Cardiac muscle cell (in vitro differentiated cells and primary cell): Measurements from ENCODE around the gene DDR2. TPM values are rescaled to one million over a fixed set of nuclear protein-coding genes. Genes with fewer than 3 reads are reported as not detected.

Experiments used
- DNase-seq, 2 donors: peaks; one replicate each; pipeline versions ENCODE4 v3.0.0 to v3.0.0-alpha.2; 2010 to 2017; ENCODE audit warnings: low read depth in 1 of 2, low spot score in 1 of 2
- H3K27ac ChIP-seq: fragments of 200-600 bp; sonication (generic); 2 replicates; pipeline ENCODE4 v1.5.1; 2016
- H3K27me3 ChIP-seq: fragments of 200-600 bp; sonication (generic); 2 replicates; pipeline ENCODE4 v1.6.0; 2016; ENCODE audit warnings: control low read depth
- H3K36me3 ChIP-seq: fragments of 200-600 bp; sonication (generic); 2 replicates; pipeline ENCODE4 v1.5.1; 2016; ENCODE audit warnings: control low read depth
- H3K4me1 ChIP-seq: fragments of 200-600 bp; sonication (generic); 2 replicates; pipeline ENCODE4 v1.8.1; 2017; ENCODE audit warnings: low read depth, mild to moderate bottlenecking, mixed run types
- H3K4me3 ChIP-seq: fragments of 200-600 bp; sonication (generic); 2 replicates; pipeline ENCODE4 v1.5.1; 2016; ENCODE audit warnings: mild to moderate bottlenecking
- H3K9me3 ChIP-seq: fragments of 200-600 bp; sonication (generic); 2 replicates; pipeline ENCODE4 v1.5.1; 2017; ENCODE audit warnings: low read depth, mild to moderate bottlenecking, control low read depth
- polyA plus RNA-seq: library from polyadenylated mRNA; unstranded; fragments of >200 nt; fragmentation: Nextera tagmentation; extraction: Ambion mirVana; gene quantifications from 2 replicates; pipeline ENCODE4 v1.2.1, GENCODE V29; 2016
- total RNA-seq: library from RNA; depleted of rRNA; stranded (reverse); fragments of >200 nt; gene quantifications from 2 replicates; pipeline ENCODE4 v1.2.3, GENCODE V29; 2016
- TF ChIP-seq, protein P1 (sequence below): IDR thresholded peaks from 2 replicates; pipeline ENCODE4 v1.5.1; 2012; ENCODE audit warnings: low read depth, mild to moderate bottlenecking, low read length

DDR2 gene
- total and polyA plus RNA-seq, 2 experiments from 2014 or later = 1.3 to 1.4 TPM

DNA sequence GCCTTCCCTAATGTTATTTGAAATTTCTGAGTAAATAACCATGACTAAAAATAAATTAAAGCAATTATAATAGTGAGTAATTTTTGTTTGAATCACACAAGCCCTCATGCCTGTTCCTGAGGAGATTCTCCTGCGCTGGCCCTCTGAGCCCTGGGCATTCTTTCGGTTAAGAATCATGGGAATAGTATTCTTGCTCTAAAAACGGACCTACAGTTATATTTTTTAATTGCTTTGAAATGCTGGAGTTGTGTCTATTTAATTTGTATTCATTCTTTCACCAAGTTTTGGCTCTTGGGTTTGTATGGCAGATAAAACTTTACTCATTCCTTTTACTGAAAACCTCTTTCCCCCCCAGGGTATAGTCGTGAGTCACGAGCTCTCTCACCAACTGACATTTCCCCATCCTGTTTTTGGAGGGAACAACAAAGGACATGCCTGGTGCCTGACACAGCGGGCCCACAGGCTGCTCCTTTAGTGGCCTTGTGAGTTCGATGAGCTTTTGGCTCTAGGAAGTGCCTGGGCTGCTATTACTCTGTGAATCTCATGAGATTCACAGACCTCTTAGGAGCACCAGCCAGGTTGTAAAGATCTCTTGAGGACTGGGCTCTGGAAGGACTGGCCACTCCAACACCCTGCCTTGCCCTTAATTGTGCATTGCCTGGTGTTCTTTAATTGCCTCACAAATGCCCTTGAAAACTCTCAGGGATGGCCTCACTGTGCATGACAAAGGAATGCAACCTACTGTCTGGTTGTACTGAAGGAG lies 58.6 kb downstream of the DDR2 start:
- TF ChIP-seq, protein P1, sequence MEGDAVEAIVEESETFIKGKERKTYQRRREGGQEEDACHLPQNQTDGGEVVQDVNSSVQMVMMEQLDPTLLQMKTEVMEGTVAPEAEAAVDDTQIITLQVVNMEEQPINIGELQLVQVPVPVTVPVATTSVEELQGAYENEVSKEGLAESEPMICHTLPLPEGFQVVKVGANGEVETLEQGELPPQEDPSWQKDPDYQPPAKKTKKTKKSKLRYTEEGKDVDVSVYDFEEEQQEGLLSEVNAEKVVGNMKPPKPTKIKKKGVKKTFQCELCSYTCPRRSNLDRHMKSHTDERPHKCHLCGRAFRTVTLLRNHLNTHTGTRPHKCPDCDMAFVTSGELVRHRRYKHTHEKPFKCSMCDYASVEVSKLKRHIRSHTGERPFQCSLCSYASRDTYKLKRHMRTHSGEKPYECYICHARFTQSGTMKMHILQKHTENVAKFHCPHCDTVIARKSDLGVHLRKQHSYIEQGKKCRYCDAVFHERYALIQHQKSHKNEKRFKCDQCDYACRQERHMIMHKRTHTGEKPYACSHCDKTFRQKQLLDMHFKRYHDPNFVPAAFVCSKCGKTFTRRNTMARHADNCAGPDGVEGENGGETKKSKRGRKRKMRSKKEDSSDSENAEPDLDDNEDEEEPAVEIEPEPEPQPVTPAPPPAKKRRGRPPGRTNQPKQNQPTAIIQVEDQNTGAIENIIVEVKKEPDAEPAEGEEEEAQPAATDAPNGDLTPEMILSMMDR = no peak
- DNase-seq = peak; percentile 9 to 86
- peaks cover under 1% of the 10 kb centered on the region for H3K4me1 ChIP-seq
- H3K36me3 ChIP-seq = no peaks in the 10 kb centered on the region
- H3K9me3 ChIP-seq = no peaks in the 10 kb centered on the region
- H3K4me3 ChIP-seq = no peak overlapping the region
- no peak overlapping the region for H3K27ac ChIP-seq
- no peaks in the 10 kb centered on the region for H3K27me3 ChIP-seq

DNA sequence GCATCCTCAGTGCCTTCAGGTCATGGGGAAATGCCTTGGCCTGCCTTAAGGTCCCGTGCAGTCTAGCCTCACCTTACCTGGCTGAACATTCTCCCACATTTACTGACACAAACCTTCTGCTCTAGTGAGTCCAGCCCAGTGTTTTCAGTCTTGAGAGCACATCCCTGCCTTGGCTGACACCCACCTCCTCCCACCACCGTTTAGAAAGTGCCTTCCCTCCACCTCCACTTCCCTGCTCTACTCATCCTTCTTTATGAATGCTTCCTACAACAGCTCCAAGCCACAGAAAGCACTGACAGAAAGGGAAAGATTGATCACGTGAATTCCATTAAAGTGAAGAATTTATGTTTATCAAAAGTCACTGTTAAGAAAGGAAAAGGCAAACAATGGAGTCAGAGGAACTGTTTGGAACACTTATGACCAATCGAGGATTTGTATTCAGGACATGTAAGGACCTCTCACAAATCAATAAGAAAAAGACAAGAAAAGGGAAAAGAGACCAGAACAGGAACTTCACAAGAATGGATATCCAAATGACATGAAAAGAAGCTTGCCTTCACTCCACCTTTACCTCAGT lies 59.8 kb downstream of the DDR2 start:
- H3K4me1 ChIP-seq = peaks cover 9% of the 10 kb centered on the region
- TF ChIP-seq, protein P1 = no peak
- H3K27me3 ChIP-seq = no peaks in the 10 kb centered on the region
- DNase-seq = no peak
- H3K36me3 ChIP-seq = no peaks in the 10 kb centered on the region
- no peak overlapping the region for H3K4me3 ChIP-seq
- no peaks in the 10 kb centered on the region for H3K9me3 ChIP-seq
- no peak overlapping the region for H3K27ac ChIP-seq

DNA sequence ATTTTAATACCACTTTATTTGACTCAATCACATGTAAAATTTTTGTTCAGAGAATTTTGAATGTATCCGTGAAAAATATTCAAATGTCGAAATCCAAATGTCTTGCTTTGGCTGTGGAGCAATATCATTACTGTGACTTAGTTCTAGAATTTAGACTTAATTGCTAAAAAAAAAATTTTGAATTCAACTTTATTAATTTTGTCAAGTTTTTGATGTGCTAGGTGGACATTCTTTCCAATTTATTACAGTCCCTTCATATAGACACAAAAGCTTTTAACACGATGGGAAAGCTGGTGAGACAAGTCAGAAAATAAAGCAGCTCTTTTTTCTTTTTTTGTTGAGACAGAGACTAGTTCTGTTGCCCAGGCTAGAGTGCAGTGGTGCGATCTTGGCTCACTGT lies 62.6 kb downstream of the DDR2 start:
- no peaks in the 10 kb centered on the region for H3K9me3 ChIP-seq
- H3K4me1 ChIP-seq = peaks cover 10% of the 10 kb centered on the region
- H3K27ac ChIP-seq = no peak overlapping the region
- no peak overlapping the region for H3K4me3 ChIP-seq
- no peaks in the 10 kb centered on the region for H3K27me3 ChIP-seq
- TF ChIP-seq, protein P1 = no peak
- no peak for DNase-seq
- H3K36me3 ChIP-seq = no peaks in the 10 kb centered on the region

DNA sequence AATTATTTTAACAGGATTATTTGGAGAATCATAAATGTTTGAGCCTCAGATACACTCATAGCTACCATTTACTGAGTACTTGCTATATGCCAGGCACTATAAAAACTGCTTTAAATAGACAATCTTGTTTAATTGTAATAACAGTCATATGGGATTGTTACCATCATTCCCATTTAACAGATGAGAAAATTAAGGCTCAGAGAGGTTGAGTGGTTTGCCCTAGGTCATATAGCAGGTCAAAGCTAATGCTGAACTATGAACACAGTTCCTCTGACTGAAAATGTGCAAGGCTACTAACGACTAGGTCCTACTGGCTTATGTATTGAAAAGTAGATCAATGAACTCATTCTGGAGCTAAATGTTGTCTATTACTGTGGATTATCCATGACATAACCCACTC lies 63.4 kb downstream of the DDR2 start:
- H3K36me3 ChIP-seq = no peaks in the 10 kb centered on the region
- TF ChIP-seq, protein P1 = no peak
- H3K4me1 ChIP-seq = peaks cover 10% of the 10 kb centered on the region
- no peak for DNase-seq
- no peak overlapping the region for H3K4me3 ChIP-seq
- no peaks in the 10 kb centered on the region for H3K9me3 ChIP-seq
- H3K27ac ChIP-seq = peak overlapping the region; percentile 81
- no peaks in the 10 kb centered on the region for H3K27me3 ChIP-seq

DNA sequence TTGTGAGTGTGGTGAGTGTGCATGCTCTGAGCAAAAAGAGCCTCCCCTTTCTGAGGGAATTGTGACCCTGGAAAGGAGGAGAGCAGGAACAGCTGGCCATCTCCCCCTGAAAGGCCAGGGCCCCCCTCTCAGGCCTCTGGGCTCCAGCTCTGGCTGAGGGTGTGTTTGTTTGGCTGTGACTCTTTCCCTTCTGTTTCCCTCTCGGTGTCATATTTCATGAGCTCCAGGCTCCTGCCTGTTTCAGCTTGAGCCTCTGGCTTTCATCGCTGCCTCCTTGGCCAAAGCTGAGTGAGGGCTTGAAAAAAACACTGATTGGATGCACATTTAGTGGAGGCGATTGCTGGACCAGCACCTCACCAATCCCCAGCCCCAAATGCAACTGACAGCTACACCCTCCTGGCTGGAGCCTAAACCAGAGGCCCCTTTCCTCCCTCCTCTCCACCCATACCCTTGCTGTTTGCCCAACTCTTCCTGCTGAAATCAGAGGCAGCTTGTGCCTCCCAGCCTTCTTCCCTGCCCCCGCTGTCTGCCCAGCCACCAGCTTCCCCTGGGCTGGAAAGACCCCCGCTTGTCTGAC lies 64.1 kb downstream of the DDR2 start:
- DNase-seq = peak; percentile 94 to 95
- Histone ChIP-seq H3K27me3 (no peaks in the 10 kb centered on the region), H3K36me3 (no peaks in the 10 kb centered on the region), H3K4me1 (peaks cover 10% of the 10 kb centered on the region), H3K27ac (peak overlapping the region; percentile 81), H3K4me3 (no peak overlapping the region), H3K9me3 (no peaks in the 10 kb centered on the region)
- TF ChIP-seq, protein P1 = no peak
